Stimulated activated CD8-positive, alpha-beta memory T cell treated with anti-CD3 and anti-CD28 coated beads, Interleukin-7, amount 100 ng/mL, for 4 hours (primary cell): Measurements from ENCODE around the gene BCAN.
"Not testable (repeated sequence)": the region's sequence is repeated elsewhere in the genome, so short reads cannot be mapped to it uniquely, and the experiment has no call there.

Source experiments
- DNase-seq, 2 donors: peaks; one replicate each; pipeline ENCODE4 v3.0.0-alpha.2; 2020; ENCODE audit warnings: low read depth in 2 of 2

Gene BCAN

GRCh38 chr1:156641761-156642264 is at the start of gene BCAN:
TSS of gene BCAN (plus strand) at chr1:156642117. CDS start at chr1:156646055, 3,938 bp downstream.
- DNase-seq: no peak

- no peak for DNase-seq
Observed at GRCh38 chr1:156592158-156592909, 49.6 kb upstream of the BCAN start.

- DNase-seq: no peak
Observed at GRCh38 chr1:156592910-156593660, 48.8 kb upstream of the BCAN start.

- no peak for DNase-seq
Observed at GRCh38 chr1:156593661-156593989, 48.3 kb upstream of the BCAN start.

GRCh38 chr1:156594190-156594589 is 47.7 kb upstream of the BCAN start:
- DNase-seq: no peak

GRCh38 chr1:156595016-156595415 is 46.9 kb upstream of the BCAN start:
- DNase-seq: no peak

- no peak for DNase-seq
Observed at GRCh38 chr1:156596426-156596825, 45.5 kb upstream of the BCAN start.

GRCh38 chr1:156598125-156598524 is 43.8 kb upstream of the BCAN start:
- DNase-seq: no peak

GRCh38 chr1:156598731-156599432 is 43.0 kb upstream of the BCAN start:
- DNase-seq: no peak

- DNase-seq: no peak
Observed at GRCh38 chr1:156599811-156600210, 42.1 kb upstream of the BCAN start.

- DNase-seq: no peak
Observed at GRCh38 chr1:156600733-156601121, 41.2 kb upstream of the BCAN start.

GRCh38 chr1:156601122-156601830 is 40.6 kb upstream of the BCAN start, which contains the start of gene GPATCH4:
TSS of gene GPATCH4 (minus strand) at chr1:156601479.
- peak; percentile 72 to 76 for DNase-seq

GRCh38 chr1:156601892-156602291 is 40.0 kb upstream of the BCAN start:
- no peak for DNase-seq

- DNase-seq: no peak
Observed at GRCh38 chr1:156602557-156602993, 39.3 kb upstream of the BCAN start.

GRCh38 chr1:156607344-156607743 is 34.6 kb upstream of the BCAN start:
- DNase-seq: not testable (repeated sequence)

- DNase-seq: peak; percentile 33 to 43
Observed at GRCh38 chr1:156608036-156608674, 33.8 kb upstream of the BCAN start.

GRCh38 chr1:156608981-156609380 is 32.9 kb upstream of the BCAN start:
- DNase-seq: peak in 1 of 2 donors; percentile 41

GRCh38 chr1:156610072-156610471 is 31.8 kb upstream of the BCAN start:
- not testable (repeated sequence) for DNase-seq

- DNase-seq: no peak
Observed at GRCh38 chr1:156612666-156613065, 29.3 kb upstream of the BCAN start.

GRCh38 chr1:156615946-156616345 is 26.0 kb upstream of the BCAN start:
- DNase-seq: no peak

GRCh38 chr1:156616463-156616862 is 25.5 kb upstream of the BCAN start:
- DNase-seq: no peak
